Lower leg skin (tissue), 4 donors: ENCODE results near the gene ADH7. TPM values are rescaled to one million over a fixed set of nuclear protein-coding genes. Genes with fewer than 3 reads are reported as not detected.

Experiments used
- DNase-seq, 2 donors: peaks; one replicate each; pipeline ENCODE4 v3.0.0-alpha.2; 2019; ENCODE audit warnings: low spot score in 2 of 2
- H3K4me3 ChIP-seq: fragments of 200-600 bp; sonication (generic); 2 replicates; pipeline ENCODE4 v1.5.1; 2017; ENCODE audit warnings: mild to moderate bottlenecking, low read depth; ENCODE audit not compliant: poor library complexity, severe bottlenecking
- POLR2A ChIP-seq, 2 donors: fragments of 450-650 bp; IDR thresholded peaks; one replicate each; pipeline ENCODE4 v1.6.1; 2016 to 2017; ENCODE audit warnings: antibody characterized with exemption in 2 of 2, mild to moderate bottlenecking in 1 of 2, moderate library complexity in 1 of 2
- WGBS, 2 donors: methylation state at CpG; one replicate each; pipeline ENCODE4 v1.1.5; 2018; 5-methylcytosine and 5-hydroxymethylcytosine counted together
- intact Hi-C: fragments of 100-400 bp; cut with DNase I; formaldehyde crosslinking; loops from one replicate; pipeline ENCODE4 v1.15.0; 2023; ENCODE audit warnings: low total_unique reads
- total RNA-seq, 4 donors: library from RNA; depleted of rRNA; stranded (reverse); fragments of >200 nt; gene quantifications; one replicate each; pipeline ENCODE4 v1.1.0, GENCODE V29; 2016
- TF ChIP-seq, protein P1 (sequence below), 3 donors: fragments of 450-650 bp; IDR thresholded peaks; one replicate each; pipeline ENCODE4 v1.5.1; 2016; ENCODE audit warnings: antibody characterized with exemption in 3 of 3, mild to moderate bottlenecking in 3 of 3, moderate library complexity in 2 of 3

The ADH7 gene
- under 1 TPM in 3 of 4 donors, not detected in 1; 0.34 to 0.83 (median 0.52) TPM for total RNA-seq

DNA sequence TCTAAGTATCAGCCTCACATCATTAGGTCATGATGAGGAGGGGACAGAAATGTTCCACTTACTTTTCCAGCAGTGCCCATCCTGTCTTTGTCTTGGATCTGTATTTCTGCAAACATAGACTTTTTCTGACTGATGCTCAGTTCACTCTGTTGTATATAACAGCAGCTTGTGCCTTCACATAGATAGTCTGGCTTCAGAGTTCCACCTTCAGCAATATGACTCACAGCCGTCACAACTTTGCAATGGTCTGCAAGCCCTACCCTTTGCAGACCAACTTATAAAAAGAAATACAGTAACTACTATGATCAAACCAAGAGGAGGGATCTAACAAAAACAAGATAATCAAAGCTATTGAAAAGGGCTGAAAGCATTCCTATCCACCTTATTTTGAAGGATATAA lies at the start of gene ADH7:
TSS of gene ADH7 (minus strand) at position 189 of the 400 bp plus-strand sequence. CDS start at position 80, 109 bp downstream.
- intact Hi-C loops: no loop called here
- WGBS, 2 donors: 60 to 62% methylated on average over 1 of the region's 1 CpG
- DNase-seq: no peak
- no peak within 1 kb of the TSS for H3K4me3 ChIP-seq
- no peak for TF ChIP-seq POLR2A (IDR thresholded peaks at IDR 0.05)
- TF ChIP-seq, protein P1, sequence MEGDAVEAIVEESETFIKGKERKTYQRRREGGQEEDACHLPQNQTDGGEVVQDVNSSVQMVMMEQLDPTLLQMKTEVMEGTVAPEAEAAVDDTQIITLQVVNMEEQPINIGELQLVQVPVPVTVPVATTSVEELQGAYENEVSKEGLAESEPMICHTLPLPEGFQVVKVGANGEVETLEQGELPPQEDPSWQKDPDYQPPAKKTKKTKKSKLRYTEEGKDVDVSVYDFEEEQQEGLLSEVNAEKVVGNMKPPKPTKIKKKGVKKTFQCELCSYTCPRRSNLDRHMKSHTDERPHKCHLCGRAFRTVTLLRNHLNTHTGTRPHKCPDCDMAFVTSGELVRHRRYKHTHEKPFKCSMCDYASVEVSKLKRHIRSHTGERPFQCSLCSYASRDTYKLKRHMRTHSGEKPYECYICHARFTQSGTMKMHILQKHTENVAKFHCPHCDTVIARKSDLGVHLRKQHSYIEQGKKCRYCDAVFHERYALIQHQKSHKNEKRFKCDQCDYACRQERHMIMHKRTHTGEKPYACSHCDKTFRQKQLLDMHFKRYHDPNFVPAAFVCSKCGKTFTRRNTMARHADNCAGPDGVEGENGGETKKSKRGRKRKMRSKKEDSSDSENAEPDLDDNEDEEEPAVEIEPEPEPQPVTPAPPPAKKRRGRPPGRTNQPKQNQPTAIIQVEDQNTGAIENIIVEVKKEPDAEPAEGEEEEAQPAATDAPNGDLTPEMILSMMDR (IDR thresholded peaks at IDR 0.05): no peak

DNA sequence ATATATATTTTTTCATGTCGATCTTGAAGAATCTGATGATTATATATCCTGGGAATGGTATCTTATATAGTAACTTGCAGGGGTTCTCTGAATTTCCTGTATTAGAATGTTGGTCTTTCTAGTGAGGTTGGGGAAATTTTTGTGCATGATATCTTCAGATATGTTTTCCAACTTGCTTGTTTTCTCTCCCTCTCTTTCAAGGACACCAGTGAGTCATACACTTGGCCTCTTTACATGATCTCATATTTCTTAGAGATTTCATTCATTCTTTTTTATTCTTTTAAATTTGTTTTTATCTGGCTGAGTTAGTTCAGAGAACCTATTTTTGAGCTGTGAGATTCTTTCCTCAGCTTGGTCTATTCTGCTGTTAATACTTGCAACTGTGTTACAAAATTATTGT lies 48.5 kb upstream of the ADH7 start:
- DNase-seq: no peak
- WGBS, 2 donors: 85 to 91% methylated on average over 1 of the region's 1 CpG
- no peak overlapping the region for H3K4me3 ChIP-seq
- TF ChIP-seq, protein P1 (IDR thresholded peaks at IDR 0.05): no peak
- no peak for TF ChIP-seq POLR2A (IDR thresholded peaks at IDR 0.05)
- intact Hi-C loops: no loop called here

DNA sequence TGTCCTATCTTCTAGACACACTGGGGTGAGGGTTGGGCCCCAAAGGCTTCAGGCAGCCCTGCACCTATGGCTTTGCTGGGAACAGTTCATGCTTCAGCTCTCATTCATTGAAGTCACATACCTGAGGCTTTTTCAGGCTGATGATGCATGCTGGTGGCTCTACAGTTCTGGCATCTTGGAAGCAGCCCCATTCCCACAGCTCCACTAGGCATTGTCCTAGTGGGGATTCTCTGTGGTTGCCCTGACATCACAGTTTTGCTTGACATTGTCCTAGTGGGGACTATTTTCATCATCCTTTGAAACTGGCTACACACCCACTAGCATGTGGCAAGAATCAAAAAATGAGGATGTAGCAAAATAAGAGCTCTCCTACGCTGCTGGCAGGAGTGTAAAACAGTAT lies 38.0 kb upstream of the ADH7 start:
- TF ChIP-seq, protein P1 (IDR thresholded peaks at IDR 0.05): no peak
- no peak for TF ChIP-seq POLR2A (IDR thresholded peaks at IDR 0.05)
- intact Hi-C loops: no loop called here
- no peak overlapping the region for H3K4me3 ChIP-seq
- 67 to 72% methylated on average over 1 of the region's 1 CpG for WGBS, 2 donors
- no peak for DNase-seq

DNA sequence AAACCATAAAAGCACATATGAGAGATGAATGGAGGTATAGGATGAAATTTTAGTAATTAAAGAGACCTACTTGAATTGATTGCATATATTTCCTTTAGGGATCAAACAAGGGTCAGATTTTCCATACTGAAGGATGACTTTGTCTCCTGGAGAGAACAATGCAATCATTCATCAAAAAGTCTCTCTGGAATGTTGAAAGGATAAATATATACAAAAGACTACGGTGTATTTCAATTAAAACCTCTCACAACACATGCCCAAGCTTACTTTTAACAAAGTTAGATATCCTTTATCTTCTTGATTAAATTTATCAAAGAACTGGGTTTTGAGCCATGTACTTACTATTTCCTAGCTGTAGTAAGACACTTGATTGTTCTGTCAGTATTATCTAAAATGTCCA lies 36.8 kb upstream of the ADH7 start:
- intact Hi-C loops: no loop called here
- H3K4me3 ChIP-seq: no peak overlapping the region
- 37 to 44% methylated on average over 1 of the region's 1 CpG for WGBS, 2 donors
- no peak for TF ChIP-seq POLR2A (IDR thresholded peaks at IDR 0.05)
- TF ChIP-seq, protein P1 (IDR thresholded peaks at IDR 0.05): no peak
- no peak for DNase-seq

DNA sequence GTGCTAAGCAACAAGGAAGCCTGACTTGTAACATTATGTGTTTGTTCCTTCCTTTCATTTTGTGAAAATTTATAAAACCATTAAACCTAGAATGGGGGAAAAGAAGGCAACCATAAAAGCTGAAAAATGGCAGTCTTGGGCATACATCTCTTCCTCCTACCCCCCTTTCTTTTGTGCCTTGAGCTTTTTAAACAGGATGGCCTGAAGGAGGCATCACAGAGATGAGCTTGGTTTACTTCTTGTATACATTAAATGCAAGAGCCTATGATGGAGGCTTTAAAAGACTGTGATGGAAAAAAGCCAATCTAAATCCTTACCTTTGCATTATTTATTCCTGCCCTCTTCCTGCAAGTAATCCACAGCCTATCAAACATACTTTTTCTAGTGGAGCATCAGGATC lies 36.2 kb upstream of the ADH7 start:
- intact Hi-C loops: no loop called here
- H3K4me3 ChIP-seq: no peak overlapping the region
- TF ChIP-seq, protein P1 (IDR thresholded peaks at IDR 0.05): no peak
- no peak for TF ChIP-seq POLR2A (IDR thresholded peaks at IDR 0.05)
- no peak for DNase-seq

DNA sequence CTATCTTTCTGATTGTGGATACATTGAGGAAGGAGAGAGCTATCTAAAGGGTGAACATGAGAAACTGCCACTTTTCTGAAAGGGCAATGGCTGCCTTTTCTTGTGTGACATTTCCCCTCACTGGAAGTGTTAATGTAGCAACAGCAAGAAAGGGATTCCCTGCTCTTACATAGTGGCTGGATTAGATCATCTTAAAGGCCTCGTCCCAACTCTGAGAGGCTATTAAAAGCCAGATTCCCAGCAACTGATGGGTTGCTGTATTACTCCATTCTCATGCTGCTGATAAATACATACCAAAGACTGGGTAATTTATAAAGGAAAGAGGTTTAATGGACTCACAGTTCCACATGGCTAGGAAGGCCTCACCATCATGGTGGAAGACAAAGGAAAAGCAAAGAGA lies 33.7 kb upstream of the ADH7 start:
- DNase-seq: no peak
- no peak overlapping the region for H3K4me3 ChIP-seq
- intact Hi-C loops: no loop called here
- WGBS, 2 donors: 78 to 79% methylated on average over 1 of the region's 1 CpG
- no peak for TF ChIP-seq POLR2A (IDR thresholded peaks at IDR 0.05)
- TF ChIP-seq, protein P1 (IDR thresholded peaks at IDR 0.05): no peak
